ENCODE data around the gene SLC32A1. TPM values are rescaled to one million over a fixed set of nuclear protein-coding genes. Genes with fewer than 3 reads are reported as not detected.
A peak's percentile ranks its signal among the peaks of the same experiment; 100 is the strongest.

The SLC32A1 gene
- total and polyA plus RNA-seq, 2 of the 13 experiments (the other 11 are each of a cell fraction or from before 2014, with no cell fraction given), result not detected

- TF ChIP-seq TEAD2 (CRISPR knock-in tag; IDR thresholded peaks at IDR 0.05) (peak; percentile 88; the same call in 1 of the 2 replicates), ZNF7 (CRISPR knock-in tag; IDR thresholded peaks at IDR 0.05) (peak; percentile 64), FOXK1 (CRISPR knock-in tag; IDR thresholded peaks at IDR 0.05; ENCODE audit: borderline replicate concordance, low read depth) (peak; percentile 91; the same call in 1 of the 2 replicates), MLXIP (CRISPR knock-in tag; IDR thresholded peaks at IDR 0.05; ENCODE audit: borderline replicate concordance) (peak; percentile 88; the same call in 1 of the 2 replicates), ZNF3 (CRISPR knock-in tag; IDR thresholded peaks at IDR 0.05) (no peak), RFX3 (CRISPR knock-in tag; IDR thresholded peaks at IDR 0.05) (no peak), HOXA3 (CRISPR knock-in tag; IDR thresholded peaks at IDR 0.05) (peak; percentile 100), BRCA1 (CRISPR knock-in tag; IDR thresholded peaks at IDR 0.05) (peak; percentile 96; the same call in 1 of the 2 replicates), ZSCAN29 (CRISPR knock-in tag; conservative IDR thresholded peaks at IDR 0.05) (peak; percentile 83; the same call in 1 of the 2 replicates), IRX3 (CRISPR knock-in tag; IDR thresholded peaks at IDR 0.05; ENCODE audit: borderline replicate concordance, low read depth) (peak; percentile 81; the same call in 1 of the 2 replicates), ZMYM3 (CRISPR knock-in tag; IDR thresholded peaks at IDR 0.05) (peak; percentile 45; the same call in 1 of the 2 replicates), ATF6 (CRISPR knock-in tag; conservative IDR thresholded peaks at IDR 0.05) (0 out of 2 replicates have a peak, but pooled peaks have one; percentile 88), ZNF432 (CRISPR knock-in tag; IDR thresholded peaks at IDR 0.05; ENCODE audit: borderline replicate concordance) (no peak), CSRNP2 (CRISPR knock-in tag; conservative IDR thresholded peaks at IDR 0.05; ENCODE audit: low read depth) (peak; percentile 15; the same call in 1 of the 2 replicates), DDIT3 (CRISPR knock-in tag; IDR thresholded peaks at IDR 0.05) (no peak), NCOR1 (IDR thresholded peaks at IDR 0.05; ENCODE audit: borderline replicate concordance, low read length) (peak; percentile 48; the same call in 1 of the 2 replicates), SMYD3 (CRISPR knock-in tag; IDR thresholded peaks at IDR 0.05) (peak; percentile 85; the same call in 1 of the 2 replicates), MED13 (CRISPR knock-in tag; IDR thresholded peaks at IDR 0.05) (peak; percentile 91)
These were observed 24.0 kb downstream of the SLC32A1 start, which contains the start of gene ACTR5 (continued) for GRCh38 chr20:38748097-38748860.
